ENCODE data around the gene SLC43A1.
A peak's percentile ranks its signal among the peaks of the same experiment; 100 is the strongest.

Gene SLC43A1

GRCh38 chr11:57479021-57479663, 36.4 kb downstream of the SLC43A1 start:
- Histone ChIP-seq H3K4me1 (ENCODE audit: control insufficient read depth, insufficient read depth, low read length) (peaks cover 10% of the 10 kb centered on the region), H3K36me3 (ENCODE audit: control insufficient read depth, insufficient read depth, low read length) (no peaks in the 10 kb centered on the region), H3K27me3 (ENCODE audit: control insufficient read depth, insufficient read depth, low read length) (peaks cover 14% of the 10 kb centered on the region; the same call in 1 of the 2 replicates), H3K27ac (ENCODE audit: low read length) (no peak overlapping the region), H3K9me3 (ENCODE audit: control insufficient read depth, insufficient read depth, low read length) (no peaks in the 10 kb centered on the region), H3K4me3 (ENCODE audit: low read length) (no peak overlapping the region)
- WGBS (ENCODE audit: insufficient coverage, insufficient read length): no CpG with 5 or more reads among the region's 11 CpGs
- no peak for DNase-seq (ENCODE audit: low read depth, low spot score)

GRCh38 chr11:57477507-57478189, 37.9 kb downstream of the SLC43A1 start:
- Histone ChIP-seq H3K27ac (ENCODE audit: low read length) (no peak overlapping the region), H3K27me3 (ENCODE audit: control insufficient read depth, insufficient read depth, low read length) (peaks cover 14% of the 10 kb centered on the region; the same call in 1 of the 2 replicates)
- no CpG with 5 or more reads among the region's 11 CpGs for WGBS (ENCODE audit: insufficient coverage, insufficient read length)

DNA sequence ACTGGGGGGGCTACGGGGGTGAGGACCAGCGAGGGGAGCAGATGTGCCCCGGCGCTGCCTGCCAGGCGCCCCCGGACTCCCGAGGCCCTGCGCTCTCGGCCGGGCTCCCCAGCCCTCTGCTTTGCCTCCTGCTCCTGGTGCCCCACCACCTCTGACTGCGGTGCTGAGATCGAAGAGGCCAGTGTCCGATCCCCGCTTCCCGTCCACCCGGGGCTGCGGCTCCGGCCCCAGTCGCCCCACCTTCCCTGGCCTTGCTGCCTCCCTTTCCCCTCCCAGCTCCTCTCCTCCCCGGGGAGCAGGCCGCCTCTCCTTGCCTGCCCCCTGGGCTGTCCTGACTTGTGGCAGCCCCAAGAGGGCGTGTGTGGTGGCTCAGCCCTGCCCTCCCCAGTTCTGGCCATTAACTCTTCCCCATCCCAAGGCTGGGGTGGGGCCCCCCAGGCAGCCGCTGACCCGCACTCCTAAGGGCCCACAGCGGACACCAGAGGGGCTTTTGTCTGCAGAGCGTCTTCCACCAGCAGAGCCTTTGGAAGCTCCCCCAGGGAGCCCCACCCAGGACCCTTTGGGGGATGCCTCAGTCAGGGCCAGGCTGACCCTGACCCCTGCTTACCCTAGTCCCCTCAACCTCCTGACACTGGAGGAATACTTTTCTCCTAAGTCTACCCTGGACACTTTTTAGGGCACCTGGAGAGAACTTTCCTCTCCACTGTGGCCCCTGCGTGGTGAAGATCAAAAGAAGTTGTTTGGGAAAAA, 38.6 kb downstream of the SLC43A1 start:
- H3K9me3 ChIP-seq (ENCODE audit: control insufficient read depth, insufficient read depth, low read length): no peaks in the 10 kb centered on the region
- peaks cover 10% of the 10 kb centered on the region; the same call in 1 of the 2 replicates for H3K27me3 ChIP-seq (ENCODE audit: control insufficient read depth, insufficient read depth, low read length)
- no CpG with 5 or more reads among the region's 27 CpGs for WGBS (ENCODE audit: insufficient coverage, insufficient read length)
- no peak for DNase-seq (ENCODE audit: low read depth, low spot score)
- H3K36me3 ChIP-seq (ENCODE audit: control insufficient read depth, insufficient read depth, low read length): no peaks in the 10 kb centered on the region
- H3K4me3 ChIP-seq (ENCODE audit: low read length): peak overlapping the region; percentile 28; the same call in 1 of the 2 replicates
- H3K4me1 ChIP-seq (ENCODE audit: control insufficient read depth, insufficient read depth, low read length): peaks cover 12% of the 10 kb centered on the region
- H3K27ac ChIP-seq (ENCODE audit: low read length): no peak overlapping the region

More at GRCh38 chr11:57477507-57478189, 37.9 kb downstream of the SLC43A1 start:
- Histone ChIP-seq H3K9me3 (ENCODE audit: control insufficient read depth, insufficient read depth, low read length) (no peaks in the 10 kb centered on the region), H3K36me3 (ENCODE audit: control insufficient read depth, insufficient read depth, low read length) (no peaks in the 10 kb centered on the region), H3K4me3 (ENCODE audit: low read length) (no peak overlapping the region), H3K4me1 (ENCODE audit: control insufficient read depth, insufficient read depth, low read length) (peaks cover 12% of the 10 kb centered on the region)
- DNase-seq (ENCODE audit: low read depth, low spot score): no peak

DNA sequence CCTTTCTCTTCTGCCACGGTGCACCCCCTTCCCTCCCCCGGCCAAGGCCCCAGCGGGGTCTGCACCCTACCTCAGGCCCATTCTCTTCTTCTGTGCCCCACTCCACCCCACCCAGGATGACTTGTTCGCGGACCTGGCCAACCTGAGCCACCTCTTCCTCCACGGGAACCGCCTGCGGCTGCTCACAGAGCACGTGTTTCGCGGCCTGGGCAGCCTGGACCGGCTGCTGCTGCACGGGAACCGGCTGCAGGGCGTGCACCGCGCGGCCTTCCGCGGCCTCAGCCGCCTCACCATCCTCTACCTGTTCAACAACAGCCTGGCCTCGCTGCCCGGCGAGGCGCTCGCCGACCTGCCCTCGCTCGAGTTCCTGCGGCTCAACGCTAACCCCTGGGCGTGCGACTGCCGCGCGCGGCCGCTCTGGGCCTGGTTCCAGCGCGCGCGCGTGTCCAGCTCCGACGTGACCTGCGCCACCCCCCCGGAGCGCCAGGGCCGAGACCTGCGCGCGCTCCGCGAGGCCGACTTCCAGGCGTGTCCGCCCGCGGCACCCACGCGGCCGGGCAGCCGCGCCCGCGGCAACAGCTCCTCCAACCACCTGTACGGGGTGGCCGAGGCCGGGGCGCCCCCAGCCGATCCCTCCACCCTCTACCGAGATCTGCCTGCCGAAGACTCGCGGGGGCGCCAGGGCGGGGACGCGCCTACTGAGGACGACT, 39.3 kb downstream of the SLC43A1 start:
- H3K4me3 ChIP-seq (ENCODE audit: low read length): peak overlapping the region; percentile 28; the same call in 1 of the 2 replicates
- peaks cover 6% of the 10 kb centered on the region; the same call in 1 of the 2 replicates for H3K27me3 ChIP-seq (ENCODE audit: control insufficient read depth, insufficient read depth, low read length)
- no peaks in the 10 kb centered on the region for H3K9me3 ChIP-seq (ENCODE audit: control insufficient read depth, insufficient read depth, low read length)
- no CpG with 5 or more reads among the region's 80 CpGs for WGBS (ENCODE audit: insufficient coverage, insufficient read length)
- peaks cover 10% of the 10 kb centered on the region; the same call in 1 of the 2 replicates for H3K4me1 ChIP-seq (ENCODE audit: control insufficient read depth, insufficient read depth, low read length)
- no peak for DNase-seq (ENCODE audit: low read depth, low spot score)
- no peaks in the 10 kb centered on the region for H3K36me3 ChIP-seq (ENCODE audit: control insufficient read depth, insufficient read depth, low read length)
- no peak overlapping the region for H3K27ac ChIP-seq (ENCODE audit: low read length)

DNA sequence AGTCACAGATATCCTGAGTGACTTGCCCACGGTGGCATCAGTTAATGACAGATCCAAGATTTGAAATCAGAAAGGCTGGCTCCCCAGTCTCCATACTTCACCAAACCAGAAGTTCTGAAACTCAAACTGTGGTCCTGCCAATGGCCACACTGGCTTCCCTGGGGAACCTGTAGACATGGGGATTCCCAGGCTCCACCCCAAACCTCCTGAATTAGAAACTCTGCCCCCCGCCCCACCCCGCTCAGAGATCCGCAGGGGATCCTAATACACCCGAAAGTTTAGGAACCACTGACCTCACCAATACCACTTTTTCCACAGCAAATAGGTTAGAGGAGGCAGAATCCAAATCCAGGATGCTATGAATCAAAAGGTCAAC, 39.8 kb downstream of the SLC43A1 start:
- Histone ChIP-seq H3K27ac (ENCODE audit: low read length) (no peak overlapping the region), H3K4me1 (ENCODE audit: control insufficient read depth, insufficient read depth, low read length) (peaks cover 10% of the 10 kb centered on the region; the same call in 1 of the 2 replicates), H3K36me3 (ENCODE audit: control insufficient read depth, insufficient read depth, low read length) (no peaks in the 10 kb centered on the region), H3K4me3 (ENCODE audit: low read length) (no peak overlapping the region), H3K9me3 (ENCODE audit: control insufficient read depth, insufficient read depth, low read length) (no peaks in the 10 kb centered on the region), H3K27me3 (ENCODE audit: control insufficient read depth, insufficient read depth, low read length) (peaks cover 6% of the 10 kb centered on the region; the same call in 1 of the 2 replicates)
- no peak for DNase-seq (ENCODE audit: low read depth, low spot score)
- WGBS (ENCODE audit: insufficient coverage, insufficient read length): no CpG with 5 or more reads among the region's 5 CpGs

DNA sequence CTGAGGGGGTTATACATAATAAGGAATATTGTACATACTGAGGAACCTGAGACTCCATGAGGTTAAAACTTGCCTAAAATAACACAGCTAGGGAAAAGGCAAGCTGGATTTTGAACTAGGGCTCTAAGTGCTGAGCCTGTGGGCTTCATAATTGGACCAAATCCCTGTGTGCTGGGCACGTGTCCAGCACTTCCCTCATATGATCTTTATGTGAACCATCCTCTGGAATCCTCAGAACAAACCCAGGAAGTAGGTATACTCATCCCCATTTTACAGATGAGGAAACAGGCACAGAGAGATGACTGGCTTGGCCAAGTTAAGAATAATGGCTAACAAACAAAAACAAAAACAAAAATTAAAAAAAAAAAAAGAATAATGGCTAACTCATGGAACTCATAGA, 40.3 kb downstream of the SLC43A1 start:
- H3K4me1 ChIP-seq (ENCODE audit: control insufficient read depth, insufficient read depth, low read length): peaks cover 10% of the 10 kb centered on the region; the same call in 1 of the 2 replicates
- no peak for DNase-seq (ENCODE audit: low read depth, low spot score)
- H3K27ac ChIP-seq (ENCODE audit: low read length): no peak overlapping the region
- no peaks in the 10 kb centered on the region for H3K9me3 ChIP-seq (ENCODE audit: control insufficient read depth, insufficient read depth, low read length)
- H3K4me3 ChIP-seq (ENCODE audit: low read length): no peak overlapping the region
- H3K36me3 ChIP-seq (ENCODE audit: control insufficient read depth, insufficient read depth, low read length): no peaks in the 10 kb centered on the region
- H3K27me3 ChIP-seq (ENCODE audit: control insufficient read depth, insufficient read depth, low read length): peaks cover 6% of the 10 kb centered on the region; the same call in 1 of the 2 replicates
- no CpG with 5 or more reads among the region's 1 CpG for WGBS (ENCODE audit: insufficient coverage, insufficient read length)

DNA sequence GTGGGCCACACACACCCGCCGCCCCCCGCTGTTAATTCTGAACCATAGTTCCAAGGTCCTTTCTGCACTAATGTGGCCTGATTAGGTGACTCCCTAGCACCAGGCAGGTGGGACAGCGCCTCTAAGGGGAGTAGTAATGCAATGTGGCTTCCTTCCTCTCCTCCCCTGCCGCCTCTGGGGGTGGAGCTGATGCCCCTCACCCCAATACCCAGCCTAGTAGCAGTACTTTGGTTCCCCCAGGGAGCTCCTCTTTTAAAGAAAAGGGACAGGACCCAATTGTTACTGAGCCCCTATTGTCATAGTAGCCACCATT, 40.7 kb downstream of the SLC43A1 start:
- Histone ChIP-seq H3K4me1 (ENCODE audit: control insufficient read depth, insufficient read depth, low read length) (peaks cover 10% of the 10 kb centered on the region; the same call in 1 of the 2 replicates), H3K27me3 (ENCODE audit: control insufficient read depth, insufficient read depth, low read length) (peaks cover 6% of the 10 kb centered on the region; the same call in 1 of the 2 replicates), H3K27ac (ENCODE audit: low read length) (no peak overlapping the region), H3K36me3 (ENCODE audit: control insufficient read depth, insufficient read depth, low read length) (no peaks in the 10 kb centered on the region), H3K9me3 (ENCODE audit: control insufficient read depth, insufficient read depth, low read length) (no peaks in the 10 kb centered on the region), H3K4me3 (ENCODE audit: low read length) (no peak overlapping the region)
- no peak for DNase-seq (ENCODE audit: low read depth, low spot score)
- no CpG with 5 or more reads among the region's 5 CpGs for WGBS (ENCODE audit: insufficient coverage, insufficient read length)

- Histone ChIP-seq H3K27ac (ENCODE audit: low read length) (no peak overlapping the region), H3K9me3 (ENCODE audit: control insufficient read depth, insufficient read depth, low read length) (no peaks in the 10 kb centered on the region), H3K27me3 (ENCODE audit: control insufficient read depth, insufficient read depth, low read length) (peaks cover 6% of the 10 kb centered on the region; the same call in 1 of the 2 replicates), H3K36me3 (ENCODE audit: control insufficient read depth, insufficient read depth, low read length) (no peaks in the 10 kb centered on the region), H3K4me3 (ENCODE audit: low read length) (no peak overlapping the region), H3K4me1 (ENCODE audit: control insufficient read depth, insufficient read depth, low read length) (peaks cover 10% of the 10 kb centered on the region; the same call in 1 of the 2 replicates)
- no CpG with 5 or more reads among the region's 9 CpGs for WGBS (ENCODE audit: insufficient coverage, insufficient read length)
- DNase-seq (ENCODE audit: low read depth, low spot score): no peak
Measured at GRCh38 chr11:57474017-57474802, 41.3 kb downstream of the SLC43A1 start.

- H3K4me3 ChIP-seq (ENCODE audit: low read length): no peak overlapping the region
- WGBS (ENCODE audit: insufficient coverage, insufficient read length): no CpG with 5 or more reads among the region's 6 CpGs
- H3K4me1 ChIP-seq (ENCODE audit: control insufficient read depth, insufficient read depth, low read length): peaks cover 10% of the 10 kb centered on the region; the same call in 1 of the 2 replicates
- H3K27me3 ChIP-seq (ENCODE audit: control insufficient read depth, insufficient read depth, low read length): peaks cover 6% of the 10 kb centered on the region; the same call in 1 of the 2 replicates
- DNase-seq (ENCODE audit: low read depth, low spot score): no peak
- no peak overlapping the region for H3K27ac ChIP-seq (ENCODE audit: low read length)
- H3K36me3 ChIP-seq (ENCODE audit: control insufficient read depth, insufficient read depth, low read length): no peaks in the 10 kb centered on the region
- no peaks in the 10 kb centered on the region for H3K9me3 ChIP-seq (ENCODE audit: control insufficient read depth, insufficient read depth, low read length)
Measured at GRCh38 chr11:57473285-57473841, 42.1 kb downstream of the SLC43A1 start.

All from iPS DF 6.9 (cell line).